ENCODE data around the gene TENT4B.

DNA sequence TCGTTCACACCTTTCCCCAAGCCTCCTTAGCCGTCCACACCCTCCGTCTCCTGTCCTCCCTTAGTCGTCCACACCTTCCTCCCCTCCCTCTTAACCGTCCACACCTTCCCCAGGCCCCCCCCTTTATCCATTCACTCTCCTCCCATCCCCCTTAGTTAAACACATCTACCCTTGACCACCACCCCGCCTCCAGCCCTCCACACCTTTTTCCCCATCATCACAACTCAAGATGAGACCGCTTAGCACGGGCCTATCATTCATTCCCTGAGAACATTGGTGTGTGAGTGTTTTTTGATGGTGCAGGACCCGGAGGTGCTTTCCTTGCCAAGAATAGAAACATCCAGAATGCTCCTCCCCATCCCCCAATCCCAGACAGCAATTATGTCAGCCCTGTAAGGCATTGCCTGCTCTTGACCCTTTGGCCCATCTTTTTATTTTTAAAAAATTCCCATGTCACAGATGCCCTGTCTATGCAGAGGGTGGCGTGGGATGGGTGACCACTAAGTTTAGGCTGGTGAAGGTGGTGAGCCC lies 1.4 kb downstream of the TENT4B start:
- TF ChIP-seq EZH2 (IDR thresholded peaks at IDR 0.05): no peak
- no peak for TF ChIP-seq POLR2AphosphoS5 (IDR thresholded peaks at IDR 0.05; ENCODE audit: borderline replicate concordance, low read depth, low read length)
- no peak for TF ChIP-seq FOXP2 (optimal IDR thresholded peaks at IDR 0.05; ENCODE audit: control extremely low read depth, extremely low read length, insufficient read depth)
